ENCODE measurements around the gene CHGA.

- TF ChIP-seq CTCF (IDR thresholded peaks at IDR 0.05) = no peak
- TF ChIP-seq SP1 (CRISPR knock-in tag; conservative IDR thresholded peaks at IDR 0.05) = no peak
- no peak for TF ChIP-seq STAT6 (CRISPR knock-in tag; conservative IDR thresholded peaks at IDR 0.05; ENCODE audit: low read depth)
- TF ChIP-seq NFE2L1 (CRISPR knock-in tag; IDR thresholded peaks at IDR 0.05) = no peak
- no peak for TF ChIP-seq RELA (CRISPR knock-in tag; IDR thresholded peaks at IDR 0.05; ENCODE audit: borderline replicate concordance)
- no peak for TF ChIP-seq EMX1 (CRISPR knock-in tag; IDR thresholded peaks at IDR 0.05)
- TF ChIP-seq HMGA2 (CRISPR knock-in tag; IDR thresholded peaks at IDR 0.05) = no peak
- TF ChIP-seq ZNF263 (CRISPR knock-in tag; IDR thresholded peaks at IDR 0.05; ENCODE audit: low read depth) = no peak
- no peak for TF ChIP-seq USF2 (CRISPR knock-in tag; IDR thresholded peaks at IDR 0.05)
Observed at GRCh38 chr14:92942576-92942975, 19.6 kb downstream of the CHGA start.
